Upper lobe of left lung (tissue), 6 donors: ENCODE results near the gene AMOTL2. TPM values are rescaled to one million over a fixed set of nuclear protein-coding genes. Genes with fewer than 3 reads are reported as not detected.

Source experiments
- ATAC-seq, 2 donors: fragments of 200-7000 bp; cut with Tn5 transposase; one replicate each; pipeline ENCODE4 v1.9.1; 2022; ENCODE audit warnings: mild to moderate bottlenecking in 2 of 2, moderate library complexity in 2 of 2; ENCODE audit not compliant: low FRiP score in 2 of 2
- DNase-seq, 2 donors: peaks; one replicate each; pipeline ENCODE4 v3.0.0-alpha.2; 2019 to 2020
- H3K27ac ChIP-seq, 4 donors: fragments of 200-600 bp; sonication (generic); one replicate each; pipeline ENCODE4 v1.5.1; 2016 to 2019
- H3K27me3 ChIP-seq, 4 donors: fragments of 200-600 bp; sonication (generic); one replicate each; pipeline ENCODE4 v1.5.1; 2017 to 2019
- H3K36me3 ChIP-seq, 4 donors: fragments of 200-600 bp; sonication (generic); one replicate each; pipeline ENCODE4 v1.5.1; 2016 to 2019
- H3K4me1 ChIP-seq, 4 donors: fragments of 200-600 bp; sonication (generic); one replicate each; pipeline ENCODE4 v1.5.1; 2018 to 2019
- H3K4me3 ChIP-seq, 4 donors: fragments of 200-600 bp; sonication (generic); one replicate each; pipeline ENCODE4 v1.5.1; 2017 to 2019; ENCODE audit warnings: mild to moderate bottlenecking in 2 of 4, moderate library complexity in 1 of 4
- H3K9me3 ChIP-seq, 4 donors: fragments of 200-600 bp; sonication (generic); one replicate each; pipeline ENCODE4 v1.5.1; 2018 to 2019
- EP300 ChIP-seq, 4 donors: sonication (generic); formaldehyde crosslinking; IDR thresholded peaks; one replicate each; pipeline ENCODE4 v1.5.1; 2017; ENCODE audit warnings: antibody characterized with exemption in 4 of 4, control low read depth in 2 of 4
- POLR2A ChIP-seq, 4 donors: fragments of 450-650 bp; IDR thresholded peaks; one replicate each; pipeline ENCODE4 v1.5.1; 2016 to 2017; ENCODE audit warnings: antibody characterized with exemption in 4 of 4, mild to moderate bottlenecking in 2 of 4
- POLR2AphosphoS5 ChIP-seq, 2 donors: sonication (generic); formaldehyde crosslinking; IDR thresholded peaks; one replicate each; pipeline ENCODE4 v1.5.1; 2017; ENCODE audit warnings: antibody characterized with exemption in 2 of 2
- WGBS, 2 donors: methylation state at CpG; one replicate each; pipeline ENCODE4 v1.1.5; 2017 to 2018; 5-methylcytosine and 5-hydroxymethylcytosine counted together
- total RNA-seq, 6 donors: library from RNA; depleted of rRNA in 4 of 6; stranded (reverse); fragments of >200 nt in 4 of 6; gene quantifications; one replicate each; pipeline versions ENCODE4 v1.1.0 to v1.2.1, GENCODE V29; 2016 to 2021
- TF ChIP-seq, protein P1 (sequence below), 6 experiments: fragments of 450-650 bp in 4 of 6; fragments of 200-600 bp in 2 of 6; sonication (generic) in 2 of 6; IDR thresholded peaks; one replicate each; pipeline ENCODE4 v1.5.1; 2016 to 2019; ENCODE audit warnings: antibody characterized with exemption in 6 of 6
- donor health status: DM: no; HTN: no; CAD: no; lungs with moderate emphysema.
- donor health status: DM: no; HTN: yes; CAD: no; lungs with severe emphysema.

The AMOTL2 gene
- total RNA-seq, 6 donors from 2014 or later = 73.3 to 179 (median 132) TPM

- TF ChIP-seq, protein P1, sequence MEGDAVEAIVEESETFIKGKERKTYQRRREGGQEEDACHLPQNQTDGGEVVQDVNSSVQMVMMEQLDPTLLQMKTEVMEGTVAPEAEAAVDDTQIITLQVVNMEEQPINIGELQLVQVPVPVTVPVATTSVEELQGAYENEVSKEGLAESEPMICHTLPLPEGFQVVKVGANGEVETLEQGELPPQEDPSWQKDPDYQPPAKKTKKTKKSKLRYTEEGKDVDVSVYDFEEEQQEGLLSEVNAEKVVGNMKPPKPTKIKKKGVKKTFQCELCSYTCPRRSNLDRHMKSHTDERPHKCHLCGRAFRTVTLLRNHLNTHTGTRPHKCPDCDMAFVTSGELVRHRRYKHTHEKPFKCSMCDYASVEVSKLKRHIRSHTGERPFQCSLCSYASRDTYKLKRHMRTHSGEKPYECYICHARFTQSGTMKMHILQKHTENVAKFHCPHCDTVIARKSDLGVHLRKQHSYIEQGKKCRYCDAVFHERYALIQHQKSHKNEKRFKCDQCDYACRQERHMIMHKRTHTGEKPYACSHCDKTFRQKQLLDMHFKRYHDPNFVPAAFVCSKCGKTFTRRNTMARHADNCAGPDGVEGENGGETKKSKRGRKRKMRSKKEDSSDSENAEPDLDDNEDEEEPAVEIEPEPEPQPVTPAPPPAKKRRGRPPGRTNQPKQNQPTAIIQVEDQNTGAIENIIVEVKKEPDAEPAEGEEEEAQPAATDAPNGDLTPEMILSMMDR (IDR thresholded peaks at IDR 0.05) = no peak
- TF ChIP-seq POLR2A (IDR thresholded peaks at IDR 0.05) (no peak), POLR2AphosphoS5 (IDR thresholded peaks at IDR 0.05) (no peak), EP300 (IDR thresholded peaks at IDR 0.05) (no peak)
- no peak for DNase-seq
- Histone ChIP-seq H3K9me3 (no peaks in the 10 kb centered on the region), H3K27ac (no peak overlapping the region), H3K27me3 (no peaks in the 10 kb centered on the region), H3K4me1 (peaks cover 7 to 22% (median 12%) of the 10 kb centered on the region in 4 donors), H3K4me3 (no peak overlapping the region), H3K36me3 (no peaks in the 10 kb centered on the region)
- no peak for ATAC-seq
- 94 to 98% methylated on average over 2 of the region's 2 CpGs for WGBS, 2 donors
These were observed 54.3 kb downstream of the AMOTL2 start for GRCh38 chr3:134319931-134320330.

- H3K4me3 ChIP-seq = no peak overlapping the region
- H3K36me3 ChIP-seq = no peaks in the 10 kb centered on the region
- no peaks in the 10 kb centered on the region for H3K9me3 ChIP-seq
- DNase-seq = no peak
- no peaks in the 10 kb centered on the region for H3K27me3 ChIP-seq
- H3K4me1 ChIP-seq = peaks cover 20 to 39% (median 26%) of the 10 kb centered on the region in 4 donors
- TF ChIP-seq, protein P1 (IDR thresholded peaks at IDR 0.05) = no peak
- no peak for TF ChIP-seq POLR2AphosphoS5 (IDR thresholded peaks at IDR 0.05)
- no peak for TF ChIP-seq EP300 (IDR thresholded peaks at IDR 0.05)
- no peak for TF ChIP-seq POLR2A (IDR thresholded peaks at IDR 0.05)
- 91 to 95% methylated on average over 2 of the region's 2 CpGs for WGBS, 2 donors
- H3K27ac ChIP-seq = peak overlapping the region in 1 of 4 donors; percentile 35
- ATAC-seq = no peak
These were observed 56.1 kb downstream of the AMOTL2 start for GRCh38 chr3:134318166-134318565.

DNA sequence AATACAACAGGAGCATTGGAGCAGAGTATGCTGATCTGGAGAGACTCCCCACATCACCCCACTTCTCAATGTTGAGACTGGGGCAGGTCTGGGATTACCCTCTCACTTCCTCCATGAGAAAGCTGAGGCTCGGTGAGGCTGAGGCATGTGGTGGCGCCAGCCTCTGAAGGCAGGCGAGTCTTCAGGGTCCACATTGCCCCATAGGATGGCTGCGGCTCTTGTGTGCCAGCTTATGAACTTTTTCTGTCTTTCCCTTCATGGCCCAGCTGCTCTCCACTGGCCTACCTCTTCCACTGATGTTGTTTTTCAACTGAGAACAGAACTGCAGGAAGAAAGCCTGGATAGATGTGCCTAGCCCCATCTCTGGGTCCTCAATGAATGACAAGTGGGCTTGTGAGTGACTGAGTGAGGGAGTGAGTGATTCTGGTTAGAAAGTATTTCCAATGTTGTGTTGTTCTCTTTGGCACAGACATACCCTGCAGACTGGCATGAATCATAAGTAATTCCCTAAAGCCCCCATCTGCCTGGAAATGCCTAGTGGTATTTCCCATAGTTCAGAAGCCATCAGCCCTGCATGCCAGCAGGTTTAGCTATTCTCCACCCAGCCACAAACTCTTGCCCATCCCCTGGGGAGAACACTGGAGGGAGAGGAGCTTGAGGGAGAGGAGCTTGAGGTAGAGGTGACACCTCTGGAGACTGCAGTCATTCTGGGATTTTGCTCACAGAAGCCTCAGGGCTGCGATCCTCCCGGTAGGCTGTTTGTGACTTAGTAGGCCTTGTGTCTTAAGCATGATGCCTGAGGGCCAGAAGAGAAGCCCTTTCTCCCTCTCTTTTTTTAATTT, 56.9 kb downstream of the AMOTL2 start:
- peaks cover 28 to 48% (median 32%) of the 10 kb centered on the region in 4 donors for H3K4me1 ChIP-seq
- H3K27me3 ChIP-seq = no peaks in the 10 kb centered on the region
- no peaks in the 10 kb centered on the region for H3K36me3 ChIP-seq
- 91 to 100% methylated on average over 5 to 6 of the region's 6 CpGs for WGBS, 2 donors
- no peak for DNase-seq
- TF ChIP-seq POLR2AphosphoS5 (IDR thresholded peaks at IDR 0.05) (no peak), EP300 (IDR thresholded peaks at IDR 0.05) (no peak), POLR2A (IDR thresholded peaks at IDR 0.05) (no peak)
- TF ChIP-seq, protein P1 (IDR thresholded peaks at IDR 0.05) = no peak
- peak overlapping the region in 2 of 4 donors; percentile 1 to 35 for H3K27ac ChIP-seq
- no peak overlapping the region for H3K4me3 ChIP-seq
- no peaks in the 10 kb centered on the region for H3K9me3 ChIP-seq
- ATAC-seq = no peak

GRCh38 chr3:134315286-134316106, 58.8 kb downstream of the AMOTL2 start:
- Histone ChIP-seq H3K36me3 (no peaks in the 10 kb centered on the region), H3K9me3 (no peaks in the 10 kb centered on the region), H3K27me3 (no peaks in the 10 kb centered on the region), H3K4me1 (peaks cover 39 to 64% (median 44%) of the 10 kb centered on the region in 4 donors), H3K4me3 (no peak overlapping the region), H3K27ac (peak overlapping the region; percentile 89 to 98 (median 92))
- ATAC-seq (peak; percentile 17 to 83), DNase-seq (no peak)
- 57 to 66% methylated on average over 7 to 14 of the region's 14 CpGs for whole genome bisulfite sequencing, 2 donors
- TF ChIP-seq, protein P1 (IDR thresholded peaks at IDR 0.05) = no peak
- no peak for TF ChIP-seq EP300 (IDR thresholded peaks at IDR 0.05)
- no peak for TF ChIP-seq POLR2A (IDR thresholded peaks at IDR 0.05)
- TF ChIP-seq POLR2AphosphoS5 (IDR thresholded peaks at IDR 0.05) = no peak
